ENCODE measurements around the gene CHMP1B. TPM values are rescaled to one million over a fixed set of nuclear protein-coding genes. Genes with fewer than 3 reads are reported as not detected.
"Not testable (repeated sequence)": the region's sequence is repeated elsewhere in the genome, so short reads cannot be mapped to it uniquely, and the experiment has no call there.

Gene CHMP1B
- total RNA-seq, 2 donors from 2014 or later = 42.3 to 80.1 TPM

DNA sequence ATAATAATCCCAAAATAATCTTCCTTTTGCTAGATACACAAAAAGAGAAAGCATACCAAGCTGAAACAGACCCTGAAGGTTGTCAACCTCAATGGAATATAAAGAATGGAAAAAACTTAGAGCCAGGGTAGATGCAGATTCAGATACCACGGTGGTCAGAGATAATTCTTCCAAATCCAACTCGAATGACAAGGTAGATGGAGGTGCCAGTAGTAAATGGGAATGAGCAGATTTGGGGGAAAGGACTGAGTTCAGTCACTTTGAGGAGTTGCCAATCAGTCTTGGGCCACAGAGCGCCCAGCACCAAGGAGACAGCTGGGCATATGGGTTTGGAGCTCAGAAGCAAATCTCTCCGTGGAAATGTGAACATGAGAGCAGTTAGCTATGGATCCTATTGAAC lies 3.4 kb upstream of the CHMP1B start:
- no peak for TF ChIP-seq CTCF (IDR thresholded peaks at IDR 0.05)
- Histone ChIP-seq H3K27me3 (no peaks in the 10 kb centered on the region), H3K9me3 (no peaks in the 10 kb centered on the region), H3K9ac (ENCODE audit: low read depth in 2 of 2, low read length in 2 of 2) (no peak overlapping the region), H3K4me1 (peaks cover 2% of the 10 kb centered on the region), H3K27ac (no peak overlapping the region), H3K4me3 (no peak overlapping the region), H3K36me3 (no peaks in the 10 kb centered on the region)
- no peak for DNase-seq
- intact Hi-C loops (cut with DNase I) = no loop called here

GRCh38 chr18:11849279-11849678 lies 1.9 kb upstream of the CHMP1B start:
- Histone ChIP-seq H3K4me1 (peaks cover 13% of the 10 kb centered on the region), H3K9me3 (no peaks in the 10 kb centered on the region), H3K9ac (ENCODE audit: low read depth in 2 of 2, low read length in 2 of 2) (no peak overlapping the region), H3K27me3 (no peaks in the 10 kb centered on the region), H3K4me3 (no peak overlapping the region), H3K27ac (peak overlapping the region; percentile 84), H3K36me3 (no peaks in the 10 kb centered on the region)
- DNase-seq = no peak
- TF ChIP-seq CTCF (IDR thresholded peaks at IDR 0.05) = no peak
- intact Hi-C loops (cut with DNase I) = no loop called here

GRCh38 chr18:11849841-11850634 lies 1.2 kb upstream of the CHMP1B start:
- peak overlapping the region; percentile 84 for H3K27ac ChIP-seq
- peak; percentile 58 for DNase-seq
- no peak for TF ChIP-seq CTCF (IDR thresholded peaks at IDR 0.05)
- H3K4me3 ChIP-seq = peak overlapping the region; percentile 77
- no peaks in the 10 kb centered on the region for H3K27me3 ChIP-seq
- intact Hi-C loops (cut with DNase I) = loop anchor here (10.0 kb wide), 1 partner anchor 55 kb away; the partner anchor contains the start of gene MPPE1
- no peaks in the 10 kb centered on the region for H3K9me3 ChIP-seq
- no peaks in the 10 kb centered on the region for H3K36me3 ChIP-seq
- peaks cover 13% of the 10 kb centered on the region for H3K4me1 ChIP-seq
- H3K9ac ChIP-seq (ENCODE audit: low read depth in 2 of 2, low read length in 2 of 2) = peak overlapping the region in 1 of 2 donors; percentile 100

GRCh38 chr18:11850821-11851145 lies 430 bp upstream of the CHMP1B start:
- no peaks in the 10 kb centered on the region for H3K27me3 ChIP-seq
- intact Hi-C loops (cut with DNase I) = loop anchor here (10.0 kb wide), 1 partner anchor 54 kb away; the partner anchor contains the start of gene MPPE1
- no peaks in the 10 kb centered on the region for H3K9me3 ChIP-seq
- no peak for TF ChIP-seq CTCF (IDR thresholded peaks at IDR 0.05)
- H3K4me1 ChIP-seq = peaks cover 13% of the 10 kb centered on the region
- H3K36me3 ChIP-seq = no peaks in the 10 kb centered on the region
- peak overlapping the region; percentile 92 to 100 for H3K9ac ChIP-seq (ENCODE audit: low read depth in 2 of 2, low read length in 2 of 2)
- peak overlapping the region; percentile 84 for H3K27ac ChIP-seq
- peak overlapping the region; percentile 77 for H3K4me3 ChIP-seq
- no peak for DNase-seq

DNA sequence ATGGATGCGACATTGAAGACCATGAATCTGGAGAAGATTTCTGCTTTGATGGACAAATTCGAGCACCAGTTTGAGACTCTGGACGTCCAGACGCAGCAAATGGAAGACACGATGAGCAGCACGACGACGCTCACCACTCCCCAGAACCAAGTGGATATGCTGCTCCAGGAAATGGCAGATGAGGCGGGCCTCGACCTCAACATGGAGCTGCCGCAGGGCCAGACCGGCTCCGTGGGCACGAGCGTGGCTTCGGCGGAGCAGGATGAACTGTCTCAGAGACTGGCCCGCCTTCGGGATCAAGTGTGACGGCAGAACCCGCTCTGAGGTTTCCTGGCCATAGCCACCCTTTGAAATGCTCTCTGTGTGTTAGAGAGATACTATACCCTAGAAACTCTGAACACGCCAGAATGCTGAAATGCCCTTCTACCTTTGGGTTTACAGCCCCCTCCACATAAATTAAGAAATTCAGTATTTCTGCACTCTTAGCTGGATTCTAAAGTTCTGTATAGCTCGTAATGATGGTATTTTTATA lies 659 bp downstream of the CHMP1B start:
- intact Hi-C loops (cut with DNase I) = loop anchor here (10.0 kb wide), 1 partner anchor 53 kb away; the partner anchor contains the start of gene MPPE1
- H3K9me3 ChIP-seq = no peaks in the 10 kb centered on the region
- no peak for TF ChIP-seq CTCF (IDR thresholded peaks at IDR 0.05)
- peak overlapping the region; percentile 77 for H3K4me3 ChIP-seq
- DNase-seq = peak; percentile 53
- peaks cover 13% of the 10 kb centered on the region for H3K4me1 ChIP-seq
- peak overlapping the region; percentile 84 for H3K27ac ChIP-seq
- H3K27me3 ChIP-seq = no peaks in the 10 kb centered on the region
- no peaks in the 10 kb centered on the region for H3K36me3 ChIP-seq
- peak overlapping the region; percentile 92 to 100 for H3K9ac ChIP-seq (ENCODE audit: low read depth in 2 of 2, low read length in 2 of 2)

- H3K4me3 ChIP-seq; H3K27ac ChIP-seq; DNase-seq; H3K9me3 ChIP-seq; H3K36me3 ChIP-seq; H3K9ac ChIP-seq (ENCODE audit: low read depth in 2 of 2, low read length in 2 of 2); H3K27me3 ChIP-seq: not testable (repeated sequence)
- H3K4me1 ChIP-seq = peaks cover 13% of the 10 kb centered on the region
- intact Hi-C loops (cut with DNase I) = loop anchor here (10.0 kb wide), 1 partner anchor 50 kb away; the partner anchor contains the start of gene MPPE1
These were observed 3.3 kb downstream of the CHMP1B start for GRCh38 chr18:11854554-11854953.
